HG02840 (cell line): ENCODE results near the gene IFNA17.
"Not testable (repeated sequence)": the region's sequence is repeated elsewhere in the genome, so short reads cannot be mapped to it uniquely, and the experiment has no call there.

Source experiments
- ATAC-seq: cut with Tn5 transposase; IDR thresholded peaks from one replicate; pipeline ENCODE4 v1.9.1; 2021; ENCODE audit warnings: mild to moderate bottlenecking, moderate library complexity, moderate number of reproducible peaks; ENCODE audit not compliant: unreplicated experiment, low FRiP score

Gene IFNA17

GRCh38 chr9:21212160-21212559 lies 15.9 kb downstream of the IFNA17 start:
- ATAC-seq = not testable (repeated sequence)

GRCh38 chr9:21210782-21211181 lies 17.2 kb downstream of the IFNA17 start:
- not testable (repeated sequence) for ATAC-seq

GRCh38 chr9:21210311-21210710 lies 17.7 kb downstream of the IFNA17 start:
- no peak for ATAC-seq

- not testable (repeated sequence) for ATAC-seq
Observed at GRCh38 chr9:21207043-21207442, 21.0 kb downstream of the IFNA17 start, which contains the start of gene IFNA10. Gene IFNA10 (minus strand): TSS chr9:21207143. CDS start chr9:21207097, 46 bp downstream.

- ATAC-seq = no peak
Observed at GRCh38 chr9:21205204-21205603, 22.8 kb downstream of the IFNA17 start.

- ATAC-seq = not testable (repeated sequence)
Observed at GRCh38 chr9:21202105-21202504, 25.9 kb downstream of the IFNA17 start, which contains the start of gene IFNA7. Gene IFNA7 (minus strand): TSS chr9:21202205. CDS start chr9:21202165, 40 bp downstream.

- peak; percentile 81 for ATAC-seq
Observed at GRCh38 chr9:21194867-21195776, 32.9 kb downstream of the IFNA17 start.

GRCh38 chr9:21187487-21187886 lies 40.5 kb downstream of the IFNA17 start, which contains the start of gene IFNA4:
Gene IFNA4 (minus strand): TSS chr9:21187587. CDS start chr9:21187531, 56 bp downstream.
- not testable (repeated sequence) for ATAC-seq

GRCh38 chr9:21182810-21183736 lies 44.9 kb downstream of the IFNA17 start:
- peak; percentile 87 for ATAC-seq
